Measurements from ENCODE around the gene SERPINB13. TPM values are rescaled to one million over a fixed set of nuclear protein-coding genes. Genes with fewer than 3 reads are reported as not detected.
"Not testable (repeated sequence)": the region's sequence is repeated elsewhere in the genome, so short reads cannot be mapped to it uniquely, and the experiment has no call there.

SERPINB13 gene
- total RNA-seq, 1 donor = not detected

DNA sequence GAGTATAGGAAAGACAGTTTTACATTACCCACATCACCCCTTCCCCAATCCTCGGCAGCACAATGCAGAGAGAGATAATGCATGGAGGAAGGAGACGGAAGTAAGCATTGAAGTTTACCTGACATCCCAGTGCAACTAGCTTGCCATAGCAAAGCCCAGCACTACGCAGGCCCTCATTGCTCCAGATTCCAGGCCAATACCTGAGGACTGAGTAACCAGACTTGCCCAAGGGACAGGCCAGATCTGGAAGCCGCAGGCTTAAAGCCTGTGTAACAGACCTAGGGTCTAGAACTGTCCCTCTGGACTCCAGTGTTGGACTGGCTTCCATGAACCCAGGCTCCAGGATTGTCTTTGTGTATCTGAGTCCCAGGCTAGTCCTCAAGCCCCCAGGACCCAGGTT, 39.3 kb downstream of the SERPINB13 start:
- peaks cover 6% of the 10 kb centered on the region for H3K9me3 ChIP-seq (ENCODE audit: low read depth, low read length)
- H3K36me3 ChIP-seq (ENCODE audit: insufficient read depth, low read length) = no peaks in the 10 kb centered on the region
- H3K79me2 ChIP-seq (ENCODE audit: insufficient read depth, low read length) = no peaks in the 10 kb centered on the region
- no peaks in the 10 kb centered on the region for H3K4me1 ChIP-seq (ENCODE audit: insufficient read depth, low read length)
- no peaks in the 10 kb centered on the region for H4K20me1 ChIP-seq (ENCODE audit: insufficient read depth, low read length)
- no peak overlapping the region for H2AFZ ChIP-seq (ENCODE audit: low read length)
- H3K27ac ChIP-seq (ENCODE audit: low read depth, low read length) = no peak overlapping the region
- H3K4me3 ChIP-seq (ENCODE audit: insufficient read depth, low read length) = no peak overlapping the region
- no peak for DNase-seq (ENCODE audit: insufficient read length, low spot score, missing footprints)
- H3K4me2 ChIP-seq (ENCODE audit: insufficient read depth, low read length) = no peak overlapping the region
- TF ChIP-seq, protein P1, sequence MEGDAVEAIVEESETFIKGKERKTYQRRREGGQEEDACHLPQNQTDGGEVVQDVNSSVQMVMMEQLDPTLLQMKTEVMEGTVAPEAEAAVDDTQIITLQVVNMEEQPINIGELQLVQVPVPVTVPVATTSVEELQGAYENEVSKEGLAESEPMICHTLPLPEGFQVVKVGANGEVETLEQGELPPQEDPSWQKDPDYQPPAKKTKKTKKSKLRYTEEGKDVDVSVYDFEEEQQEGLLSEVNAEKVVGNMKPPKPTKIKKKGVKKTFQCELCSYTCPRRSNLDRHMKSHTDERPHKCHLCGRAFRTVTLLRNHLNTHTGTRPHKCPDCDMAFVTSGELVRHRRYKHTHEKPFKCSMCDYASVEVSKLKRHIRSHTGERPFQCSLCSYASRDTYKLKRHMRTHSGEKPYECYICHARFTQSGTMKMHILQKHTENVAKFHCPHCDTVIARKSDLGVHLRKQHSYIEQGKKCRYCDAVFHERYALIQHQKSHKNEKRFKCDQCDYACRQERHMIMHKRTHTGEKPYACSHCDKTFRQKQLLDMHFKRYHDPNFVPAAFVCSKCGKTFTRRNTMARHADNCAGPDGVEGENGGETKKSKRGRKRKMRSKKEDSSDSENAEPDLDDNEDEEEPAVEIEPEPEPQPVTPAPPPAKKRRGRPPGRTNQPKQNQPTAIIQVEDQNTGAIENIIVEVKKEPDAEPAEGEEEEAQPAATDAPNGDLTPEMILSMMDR (IDR thresholded peaks at IDR 0.05; ENCODE audit: extremely low read depth, low read depth, low read length) = no peak
- H3K27me3 ChIP-seq (ENCODE audit: insufficient read depth, low read length) = no peaks in the 10 kb centered on the region

DNA sequence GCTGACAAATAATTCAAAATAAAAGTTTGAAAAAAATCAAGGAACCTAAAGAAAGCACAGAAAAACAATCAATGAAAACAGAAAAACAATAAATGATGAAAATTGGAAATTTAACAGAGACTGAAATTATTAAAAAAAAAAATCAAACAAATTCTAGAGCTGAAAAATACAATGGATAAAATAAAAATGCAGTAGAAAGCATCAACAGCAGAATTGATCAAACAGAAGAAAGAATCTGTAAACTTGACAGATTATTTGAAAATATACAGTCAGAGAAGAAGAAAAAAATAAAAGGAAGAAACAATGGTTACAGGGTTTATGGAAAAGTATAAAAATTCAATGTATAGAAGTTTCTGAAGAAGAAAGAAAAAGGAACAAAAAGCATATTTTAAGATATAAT, 40.7 kb downstream of the SERPINB13 start:
- Histone ChIP-seq H3K4me2 (ENCODE audit: insufficient read depth, low read length) (no peak overlapping the region), H2AFZ (ENCODE audit: low read length) (no peak overlapping the region), H4K20me1 (ENCODE audit: insufficient read depth, low read length) (no peaks in the 10 kb centered on the region), H3K27me3 (ENCODE audit: insufficient read depth, low read length) (no peaks in the 10 kb centered on the region), H3K4me3 (ENCODE audit: insufficient read depth, low read length) (no peak overlapping the region), H3K36me3 (ENCODE audit: insufficient read depth, low read length) (no peaks in the 10 kb centered on the region), H3K4me1 (ENCODE audit: insufficient read depth, low read length) (no peaks in the 10 kb centered on the region), H3K27ac (ENCODE audit: low read depth, low read length) (no peak overlapping the region), H3K9me3 (ENCODE audit: low read depth, low read length) (peaks cover 6% of the 10 kb centered on the region), H3K79me2 (ENCODE audit: insufficient read depth, low read length) (no peaks in the 10 kb centered on the region)
- TF ChIP-seq, protein P1 (IDR thresholded peaks at IDR 0.05; ENCODE audit: extremely low read depth, low read depth, low read length) = no peak
- no peak for DNase-seq (ENCODE audit: insufficient read length, low spot score, missing footprints)

DNA sequence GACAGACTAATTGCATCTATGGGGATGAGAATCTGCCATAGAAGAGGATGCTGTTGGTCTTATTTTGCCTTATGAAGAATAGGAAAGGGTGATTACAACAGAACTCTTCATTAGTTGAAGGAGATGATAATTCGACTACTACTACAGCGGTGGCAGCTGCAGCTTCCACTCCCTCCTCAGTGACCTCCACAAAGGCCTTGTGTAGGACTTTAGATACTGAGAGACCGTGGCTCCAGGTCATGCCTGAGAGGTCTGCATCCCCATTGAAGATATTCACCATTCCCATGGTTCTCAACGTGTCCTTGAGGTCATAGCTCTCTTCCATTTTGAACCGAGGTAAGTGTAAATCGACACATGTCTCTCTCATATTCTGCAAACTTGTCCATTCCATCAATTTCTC, 50.6 kb downstream of the SERPINB13 start:
- Histone ChIP-seq H3K36me3 (ENCODE audit: insufficient read depth, low read length) (no peaks in the 10 kb centered on the region), H3K27me3 (ENCODE audit: insufficient read depth, low read length) (no peaks in the 10 kb centered on the region), H3K79me2 (ENCODE audit: insufficient read depth, low read length) (no peaks in the 10 kb centered on the region), H3K4me2 (ENCODE audit: insufficient read depth, low read length) (no peak overlapping the region), H2AFZ (ENCODE audit: low read length) (no peak overlapping the region), H3K9me3 (ENCODE audit: low read depth, low read length) (no peaks in the 10 kb centered on the region), H4K20me1 (ENCODE audit: insufficient read depth, low read length) (no peaks in the 10 kb centered on the region), H3K4me1 (ENCODE audit: insufficient read depth, low read length) (peaks cover 3% of the 10 kb centered on the region), H3K27ac (ENCODE audit: low read depth, low read length) (no peak overlapping the region), H3K4me3 (ENCODE audit: insufficient read depth, low read length) (no peak overlapping the region)
- TF ChIP-seq, protein P1 (IDR thresholded peaks at IDR 0.05; ENCODE audit: extremely low read depth, low read depth, low read length) = no peak
- no peak for DNase-seq (ENCODE audit: insufficient read length, low spot score, missing footprints)

DNA sequence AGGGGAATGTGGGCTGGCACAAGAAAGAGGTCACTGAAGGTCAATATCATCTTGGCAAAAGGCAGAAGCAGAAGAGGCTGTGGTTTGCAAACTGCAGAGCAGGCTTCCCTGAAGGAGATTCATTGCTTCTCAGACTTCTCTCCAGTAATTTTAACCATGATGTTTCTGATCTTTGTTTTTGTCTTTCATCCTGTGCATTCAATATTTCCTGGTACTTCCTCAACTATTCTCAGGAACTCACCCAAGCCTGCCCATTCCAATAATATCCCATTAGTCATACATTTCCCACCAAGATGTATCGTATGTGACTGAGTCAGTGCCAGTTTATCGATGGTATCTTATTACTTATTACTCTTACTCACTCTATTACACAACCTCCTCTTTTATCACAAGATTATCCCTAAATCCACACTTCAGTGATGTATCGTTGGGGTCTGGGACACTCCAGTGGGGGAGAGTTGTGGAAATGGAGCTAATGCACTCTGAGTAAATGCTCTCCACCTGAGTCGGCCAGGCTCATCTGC, 54.1 kb downstream of the SERPINB13 start:
- not testable (repeated sequence) for H2AFZ ChIP-seq (ENCODE audit: low read length); H3K9me3 ChIP-seq (ENCODE audit: low read depth, low read length); H3K79me2 ChIP-seq (ENCODE audit: insufficient read depth, low read length); H3K27ac ChIP-seq (ENCODE audit: low read depth, low read length); H3K27me3 ChIP-seq (ENCODE audit: insufficient read depth, low read length); H3K36me3 ChIP-seq (ENCODE audit: insufficient read depth, low read length); DNase-seq (ENCODE audit: insufficient read length, low spot score, missing footprints); H3K4me3 ChIP-seq (ENCODE audit: insufficient read depth, low read length); H4K20me1 ChIP-seq (ENCODE audit: insufficient read depth, low read length); H3K4me2 ChIP-seq (ENCODE audit: insufficient read depth, low read length); H3K4me1 ChIP-seq (ENCODE audit: insufficient read depth, low read length)

DNA sequence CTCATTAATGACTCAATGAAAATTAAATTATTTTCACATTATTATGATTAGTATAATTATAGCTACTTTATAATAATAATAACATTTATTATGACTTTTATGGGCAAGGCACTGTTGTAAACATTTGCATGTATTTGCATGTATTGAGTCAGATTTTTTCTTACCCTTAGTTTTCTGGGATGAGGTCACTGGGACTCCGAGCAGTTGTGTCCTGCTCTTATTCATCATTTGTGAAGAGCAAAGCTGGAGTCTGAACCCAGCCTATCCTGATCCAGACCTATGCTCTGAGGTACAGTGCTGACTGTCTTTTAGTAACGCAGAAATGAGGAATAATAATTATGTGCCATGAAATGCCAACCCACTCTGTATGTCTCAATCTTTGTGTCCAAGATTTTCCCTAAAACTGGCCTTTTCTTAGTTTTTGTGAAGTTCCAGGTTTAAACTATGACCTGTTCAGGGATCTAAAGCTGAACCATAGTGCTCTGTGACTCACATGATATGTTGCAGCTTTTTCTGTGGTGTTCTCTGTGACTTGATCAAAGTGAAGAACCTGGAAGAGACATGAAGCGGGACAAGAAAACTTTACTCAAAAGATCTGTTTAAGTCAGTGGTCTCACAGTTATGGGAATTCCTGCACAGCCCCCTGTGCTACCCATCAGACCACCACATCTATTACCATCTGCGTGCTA, 55.7 kb downstream of the SERPINB13 start:
- H3K4me3 ChIP-seq (ENCODE audit: insufficient read depth, low read length); H3K4me1 ChIP-seq (ENCODE audit: insufficient read depth, low read length); H3K9me3 ChIP-seq (ENCODE audit: low read depth, low read length); H3K27ac ChIP-seq (ENCODE audit: low read depth, low read length); H3K4me2 ChIP-seq (ENCODE audit: insufficient read depth, low read length); H3K36me3 ChIP-seq (ENCODE audit: insufficient read depth, low read length); H2AFZ ChIP-seq (ENCODE audit: low read length); H4K20me1 ChIP-seq (ENCODE audit: insufficient read depth, low read length); H3K79me2 ChIP-seq (ENCODE audit: insufficient read depth, low read length); DNase-seq (ENCODE audit: insufficient read length, low spot score, missing footprints); H3K27me3 ChIP-seq (ENCODE audit: insufficient read depth, low read length): not testable (repeated sequence)

DNA sequence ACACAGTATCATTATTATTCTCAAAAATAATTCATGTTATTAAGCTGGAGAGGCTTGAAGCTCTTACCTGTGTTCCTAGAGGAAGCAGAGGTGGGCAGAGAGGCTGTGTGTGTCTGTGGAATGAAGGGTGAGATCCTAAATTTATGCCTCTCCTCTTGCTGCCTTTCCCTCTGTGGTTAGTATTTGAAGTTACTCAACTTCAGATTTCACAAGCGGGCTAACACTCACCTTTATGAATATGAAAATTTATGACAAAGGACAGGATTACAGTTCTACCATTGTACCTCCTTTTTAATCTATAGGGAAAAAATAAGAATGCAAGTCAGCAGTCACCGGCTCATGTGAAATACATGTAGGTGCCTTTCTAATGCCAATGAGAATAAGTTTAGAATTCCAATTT, 57.0 kb downstream of the SERPINB13 start, which contains the start of gene SERPINB4:
Gene SERPINB4 (minus strand): TSS at position 115 of the 400 bp plus-strand sequence. CDS start 679 bp downstream, outside the sequence.
- DNase-seq (ENCODE audit: insufficient read length, low spot score, missing footprints); H3K4me3 ChIP-seq (ENCODE audit: insufficient read depth, low read length); H3K36me3 ChIP-seq (ENCODE audit: insufficient read depth, low read length); H3K4me1 ChIP-seq (ENCODE audit: insufficient read depth, low read length); H3K27me3 ChIP-seq (ENCODE audit: insufficient read depth, low read length); H3K27ac ChIP-seq (ENCODE audit: low read depth, low read length); H3K79me2 ChIP-seq (ENCODE audit: insufficient read depth, low read length); H3K4me2 ChIP-seq (ENCODE audit: insufficient read depth, low read length); H3K9me3 ChIP-seq (ENCODE audit: low read depth, low read length); H4K20me1 ChIP-seq (ENCODE audit: insufficient read depth, low read length); H2AFZ ChIP-seq (ENCODE audit: low read length): not testable (repeated sequence)

DNA sequence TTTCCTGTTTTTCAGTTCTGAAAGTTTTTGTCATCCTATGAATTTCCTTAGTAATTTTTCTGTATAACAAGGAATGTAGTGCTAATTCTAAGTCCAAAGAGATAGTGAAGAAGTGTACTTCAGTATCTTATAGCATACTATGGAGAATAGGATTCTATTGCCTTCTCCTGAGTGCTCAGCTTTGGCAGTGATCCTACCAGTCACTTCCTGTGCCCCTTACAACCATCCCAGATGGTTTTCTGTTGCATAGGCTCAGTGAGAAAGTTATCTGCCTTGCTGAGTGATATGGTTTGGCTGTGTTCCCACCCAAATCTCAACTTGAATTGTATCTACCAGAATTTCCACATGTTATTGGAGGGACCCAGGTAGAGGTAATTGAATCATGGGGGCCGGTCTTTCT, 57.6 kb downstream of the SERPINB13 start:
- H3K27ac ChIP-seq (ENCODE audit: low read depth, low read length); H3K27me3 ChIP-seq (ENCODE audit: insufficient read depth, low read length); H2AFZ ChIP-seq (ENCODE audit: low read length); H3K36me3 ChIP-seq (ENCODE audit: insufficient read depth, low read length); H3K4me2 ChIP-seq (ENCODE audit: insufficient read depth, low read length); H3K79me2 ChIP-seq (ENCODE audit: insufficient read depth, low read length); H3K4me3 ChIP-seq (ENCODE audit: insufficient read depth, low read length); H3K4me1 ChIP-seq (ENCODE audit: insufficient read depth, low read length); H3K9me3 ChIP-seq (ENCODE audit: low read depth, low read length); H4K20me1 ChIP-seq (ENCODE audit: insufficient read depth, low read length); DNase-seq (ENCODE audit: insufficient read length, low spot score, missing footprints): not testable (repeated sequence)
